ENCODE data around the gene TET1. TPM values are rescaled to one million over a fixed set of nuclear protein-coding genes. Genes with fewer than 3 reads are reported as not detected.

Gene TET1
- total and polyA plus RNA-seq, 2 of the 13 experiments (the other 11 are each of a cell fraction or from before 2014, with no cell fraction given): 6.9 to 7.3 TPM

- TF ChIP-seq ZNF34 (CRISPR knock-in tag; IDR thresholded peaks at IDR 0.05; ENCODE audit: borderline replicate concordance): no peak
- TF ChIP-seq GABPA (IDR thresholded peaks at IDR 0.05; ENCODE audit: low read depth, low read length): no peak
- no peak for TF ChIP-seq GABPA (CRISPR knock-in tag; IDR thresholded peaks at IDR 0.05; ENCODE audit: low read depth)
- no peak for TF ChIP-seq PRDM15 (CRISPR knock-in tag; IDR thresholded peaks at IDR 0.05)
- TF ChIP-seq ZNF296 (CRISPR knock-in tag; conservative IDR thresholded peaks at IDR 0.05): no peak
Observed at GRCh38 chr10:68603766-68604165, 43.6 kb downstream of the TET1 start (continued).

- Histone ChIP-seq H3K36me3 (replicated peaks in 1 of 2; ENCODE audit: control insufficient read depth in 1 of 2, insufficient read depth in 2 of 2, low read length in 2 of 2) (peaks cover 5 to 12% of the 10 kb centered on the region in 2 experiments), H3K79me2 (ENCODE audit: insufficient read depth, low read length) (peaks cover 30% of the 10 kb centered on the region), H3K4me2 (ENCODE audit: low read depth, low read length) (no peak overlapping the region), H3K9ac (ENCODE audit: insufficient read depth, low read depth, low read length) (no peak overlapping the region), H3K4me3 (replicated peaks in 1 of 3; ENCODE audit: insufficient read depth in 1 of 3, low read depth in 2 of 3, low read length in 3 of 3) (no peak overlapping the region), H4K20me1 (ENCODE audit: insufficient read depth, low read length) (no peaks in the 10 kb centered on the region), H3K27me3 (ENCODE audit: control insufficient read depth in 1 of 2, insufficient read depth in 2 of 2, low read length in 2 of 2) (no peaks in the 10 kb centered on the region), H3K9me3 (ENCODE audit: low read length) (no peaks in the 10 kb centered on the region), H3K4me1 (ENCODE audit: insufficient read depth, low read length) (peaks cover 37% of the 10 kb centered on the region), H3K27ac (ENCODE audit: extremely low read length, insufficient read depth, low read length) (no peak overlapping the region), H2AFZ (ENCODE audit: low read length) (no peak overlapping the region)
- no peak for ATAC-seq
- ChIA-PET CTCF (ENCODE audit: low intra/inter-chr PET ratio, low total read pairs) (no interaction called here), POLR2A (no interaction called here)
- 100% methylated on average over 1 of the region's 1 CpG for WGBS (ENCODE audit: low lambda C conversion rate)
- TF ChIP-seq CREB1 (IDR thresholded peaks at IDR 0.05) (no peak), CREB1 (CRISPR knock-in tag; IDR thresholded peaks at IDR 0.05) (0 out of 2 replicates have a peak, but pooled peaks have one; percentile 21), PLSCR1 (CRISPR knock-in tag; IDR thresholded peaks at IDR 0.05; ENCODE audit: borderline replicate concordance) (no peak), CENPT (CRISPR knock-in tag; IDR thresholded peaks at IDR 0.05; ENCODE audit: low read depth) (no peak)
- intact Hi-C loops (cut with micrococcal nuclease; ENCODE audit: unreplicated experiment): loop anchor here (10.0 kb wide), 1 partner anchor 90 kb away; no protein-coding TSS in a partner anchor
- DNase-seq (ENCODE audit: low spot score): no peak
- in situ Hi-C loops (cut with HindIII; ENCODE audit: extremely low pct_ligation_motif_present, low pct_unique_long_range_greater_than_20kb): loop anchor here (5.0 kb wide), 1 partner anchor 42 kb away; the partner anchor contains the start of gene TET1
- no peak for FAIRE-seq
- no TSS peak for BruUV-seq (replicated peaks)
Observed at GRCh38 chr10:68604441-68604840, 44.3 kb downstream of the TET1 start.

Data from HepG2 (cell line).